CD4-positive, alpha-beta T cell treated with Interleukin-21 for 1 hour (primary cell): ENCODE results near the gene TTC31.
A peak's percentile ranks its signal among the peaks of the same experiment; 100 is the strongest.

Experiments used
- DNase-seq: peaks from one replicate; pipeline ENCODE4 v3.0.0-alpha.2; 2020

The TTC31 gene

DNA sequence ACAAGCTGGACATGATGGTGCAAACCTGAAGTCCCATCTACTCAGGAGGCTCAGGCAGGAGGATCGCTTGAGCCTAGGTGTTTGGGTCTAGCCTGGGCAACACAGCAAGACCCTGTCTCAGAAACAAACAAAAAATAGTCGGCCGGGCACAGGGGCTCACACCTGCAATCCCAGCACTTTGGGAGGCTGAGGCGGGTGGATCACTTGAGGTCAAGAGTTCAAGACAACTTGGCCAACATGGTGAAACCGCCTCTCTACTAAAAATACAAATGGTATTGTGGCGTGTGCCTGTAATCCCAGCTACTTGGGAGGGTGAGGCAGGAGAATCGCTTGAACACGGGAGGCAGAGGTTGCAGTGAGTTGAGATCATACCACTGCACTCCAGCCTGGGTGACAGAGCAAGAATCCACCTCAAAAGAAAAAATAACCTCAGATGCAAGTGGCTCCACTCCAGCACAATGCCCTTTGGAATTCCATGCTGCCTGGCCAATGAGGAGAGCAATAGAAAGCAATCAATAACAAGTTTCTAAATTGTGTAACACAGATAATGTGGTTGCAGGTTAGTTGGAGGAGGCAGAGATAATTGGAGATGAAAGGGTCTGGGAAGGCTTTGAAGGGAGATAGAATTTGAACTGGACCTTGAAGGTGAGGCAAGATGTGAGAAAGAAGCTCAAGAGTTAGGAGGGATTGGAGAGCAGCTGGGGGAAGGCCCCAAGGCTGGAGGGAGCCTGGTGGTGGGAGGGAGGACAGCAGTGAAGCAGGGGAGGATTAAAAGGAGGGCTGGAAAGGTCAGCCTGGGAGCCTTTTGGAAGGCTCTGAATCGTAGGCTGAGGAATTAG, 6.0 kb downstream of the TTC31 start:
- DNase-seq: no peak

DNA sequence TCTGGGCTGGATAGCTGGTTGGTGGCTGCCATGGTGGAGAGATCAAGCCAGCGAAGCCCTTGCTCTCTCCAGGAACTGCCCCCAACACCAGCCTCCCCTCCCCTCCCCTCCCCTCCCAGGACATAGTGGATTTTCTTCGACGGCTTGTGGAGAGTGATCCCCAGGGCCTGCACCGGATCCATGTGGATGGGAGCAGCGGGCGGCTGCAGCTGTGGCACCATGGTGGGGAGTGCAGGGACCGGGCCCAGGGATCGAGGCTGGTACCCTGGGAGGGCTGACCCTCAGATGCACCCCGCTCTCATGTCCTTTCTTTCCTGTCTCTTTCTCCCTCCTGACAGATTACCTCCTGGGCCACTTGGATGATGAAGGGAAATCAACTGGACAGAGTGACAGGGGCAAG, 7.0 kb downstream of the TTC31 start:
- DNase-seq: no peak

DNA sequence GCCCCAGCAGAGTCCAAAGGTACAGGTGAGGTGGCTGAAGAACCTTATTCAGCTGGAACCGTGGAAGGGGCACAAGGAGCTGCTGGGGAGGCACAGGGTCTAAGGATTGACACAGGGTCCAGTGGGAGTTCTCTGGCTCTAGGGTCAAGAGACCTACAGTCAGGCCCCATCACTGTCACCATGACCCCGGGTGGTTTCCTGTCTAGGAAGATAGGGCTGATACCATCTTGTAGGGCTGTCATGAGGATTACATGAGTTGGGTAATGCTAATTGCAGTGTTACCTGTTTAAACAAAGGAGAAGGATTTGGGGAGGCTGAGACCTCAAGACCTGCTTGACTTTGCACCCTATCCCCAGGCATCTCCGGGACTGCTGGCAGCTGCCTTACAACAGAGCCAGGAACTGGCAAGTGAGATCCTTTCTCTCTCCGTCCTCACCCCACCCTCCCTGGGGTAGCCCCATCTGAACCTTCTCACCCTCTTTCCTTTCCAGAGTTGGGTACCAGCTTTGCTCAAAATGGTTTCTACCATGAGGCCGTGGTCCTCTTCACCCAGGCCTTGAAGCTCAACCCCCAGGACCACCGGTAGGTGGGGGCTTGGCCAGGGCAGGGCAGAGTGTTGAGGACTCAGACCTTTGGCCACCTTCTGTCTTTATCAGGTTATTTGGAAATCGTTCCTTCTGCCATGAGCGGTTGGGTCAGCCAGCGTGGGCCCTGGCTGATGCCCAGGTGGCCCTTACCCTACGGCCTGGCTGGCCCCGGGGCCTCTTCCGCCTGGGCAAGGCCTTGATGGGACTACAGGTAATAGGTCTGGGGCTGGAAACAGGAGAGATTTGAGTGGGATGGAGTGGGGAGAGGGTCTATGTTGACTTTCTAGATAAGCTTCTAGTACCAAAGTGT, 9.0 kb downstream of the TTC31 start:
- DNase-seq: no peak

DNA sequence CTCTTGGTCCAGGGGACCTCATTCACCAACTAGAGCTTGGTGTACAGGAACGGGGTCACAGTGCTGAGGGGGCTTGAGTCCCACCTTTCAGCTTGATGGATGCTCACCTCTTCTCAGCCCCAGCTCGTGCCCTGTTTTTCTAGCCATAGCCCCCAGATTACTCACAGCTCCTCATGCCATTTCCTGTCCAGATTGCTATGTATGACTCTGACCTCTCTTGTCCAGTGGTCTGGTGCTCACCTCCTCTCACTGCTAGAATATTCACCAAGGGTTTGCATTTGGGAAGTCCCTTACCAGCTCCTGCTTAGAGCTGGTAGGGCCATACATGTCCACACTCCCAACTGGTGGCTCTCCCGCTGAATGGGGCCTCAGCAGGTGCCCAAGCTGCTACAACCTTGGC, 10.7 kb downstream of the TTC31 start:
- DNase-seq: no peak

DNA sequence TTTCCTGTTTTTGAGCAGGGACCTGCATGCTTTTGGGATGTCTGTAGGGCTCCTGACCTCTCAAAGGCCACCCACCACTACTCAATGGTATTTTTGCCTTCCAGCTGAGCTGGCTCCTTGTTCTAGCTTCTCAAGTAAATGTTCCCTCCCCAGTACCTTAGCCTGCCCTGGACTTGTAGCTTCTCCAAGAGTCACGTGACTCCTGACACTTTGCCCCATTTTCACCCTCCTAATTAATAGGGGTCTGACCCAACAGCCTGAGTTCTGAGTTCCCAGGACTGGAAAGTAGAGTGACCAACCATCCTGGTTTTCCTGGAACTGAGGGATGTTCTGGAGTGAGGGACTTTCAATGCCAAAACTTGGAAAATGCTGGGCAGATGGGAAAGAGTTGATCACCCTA, 12.6 kb downstream of the TTC31 start:
- no peak for DNase-seq

DNA sequence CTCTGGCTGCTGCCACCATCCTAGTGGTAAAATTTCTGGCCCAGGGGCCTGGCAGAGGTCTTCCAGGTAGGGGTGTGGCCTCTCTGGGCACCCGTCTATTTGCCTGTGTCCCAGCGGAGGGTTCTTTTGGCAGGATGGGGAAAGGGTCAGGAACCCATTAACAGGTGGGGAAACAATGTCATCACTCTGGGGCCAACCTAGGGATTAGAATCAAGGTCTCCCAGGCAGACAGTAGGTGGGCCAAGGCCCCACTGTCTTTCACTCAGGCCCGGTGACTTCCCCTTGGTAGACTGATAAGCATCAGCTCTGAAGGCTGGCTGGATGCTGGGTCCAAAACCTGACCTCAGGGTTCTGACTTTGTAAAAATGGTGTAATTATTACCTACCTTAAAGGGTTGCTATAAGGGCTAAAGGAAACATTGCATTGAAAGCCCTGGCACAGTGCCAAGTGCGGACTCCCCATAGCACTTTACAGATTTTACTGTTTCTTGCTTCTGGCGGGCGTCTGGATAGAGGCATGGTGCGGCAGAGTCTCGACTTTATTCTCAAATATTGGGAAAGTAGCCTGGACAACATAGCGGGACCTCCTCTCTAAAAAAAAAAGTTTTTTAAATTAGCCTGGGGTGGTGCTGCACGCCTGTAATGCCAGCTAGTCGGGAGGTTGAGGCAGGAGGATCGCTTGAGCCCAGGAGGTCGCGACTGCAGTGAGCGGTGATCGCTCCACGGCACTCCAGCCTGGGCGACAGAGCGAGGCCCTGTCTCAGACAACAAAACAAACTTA, 14.3 kb downstream of the TTC31 start:
- DNase-seq: no peak

DNA sequence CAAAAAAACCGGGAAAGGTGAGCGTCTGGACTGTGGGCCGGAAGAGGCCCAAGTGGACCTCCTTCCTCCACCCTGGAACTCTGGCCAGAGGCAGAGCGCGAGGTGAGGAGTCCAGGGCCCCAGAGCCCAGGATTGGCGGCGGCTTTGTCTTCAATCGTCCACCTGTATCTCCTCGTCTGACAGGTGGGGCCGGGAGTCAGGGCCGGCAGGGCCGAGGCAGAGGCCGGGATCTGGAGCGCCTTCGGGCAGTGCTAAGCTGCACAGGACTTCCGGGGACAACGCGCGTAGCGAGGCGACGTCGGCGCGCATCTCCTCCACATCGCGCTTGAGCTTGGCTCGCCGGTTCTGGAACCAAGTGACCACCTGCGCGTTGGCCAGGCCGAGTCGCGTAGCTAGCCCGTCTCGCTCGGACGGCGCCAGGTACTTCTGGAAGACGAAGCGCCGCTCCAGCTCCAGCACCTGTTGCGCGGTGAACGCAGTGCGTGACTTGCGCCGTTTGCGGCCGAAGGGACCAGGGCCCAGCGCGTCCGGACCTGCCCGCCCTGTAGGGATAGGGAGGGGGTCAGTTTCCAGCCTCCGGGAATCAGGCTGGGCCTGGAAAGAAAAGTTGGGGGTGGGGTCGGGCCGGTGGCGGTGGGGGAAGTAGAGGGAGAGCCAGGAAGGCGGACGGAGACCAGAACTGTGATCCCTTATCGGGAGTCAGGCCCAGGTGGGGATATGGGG, 15.1 kb downstream of the TTC31 start:
- DNase-seq: peak; percentile 27

DNA sequence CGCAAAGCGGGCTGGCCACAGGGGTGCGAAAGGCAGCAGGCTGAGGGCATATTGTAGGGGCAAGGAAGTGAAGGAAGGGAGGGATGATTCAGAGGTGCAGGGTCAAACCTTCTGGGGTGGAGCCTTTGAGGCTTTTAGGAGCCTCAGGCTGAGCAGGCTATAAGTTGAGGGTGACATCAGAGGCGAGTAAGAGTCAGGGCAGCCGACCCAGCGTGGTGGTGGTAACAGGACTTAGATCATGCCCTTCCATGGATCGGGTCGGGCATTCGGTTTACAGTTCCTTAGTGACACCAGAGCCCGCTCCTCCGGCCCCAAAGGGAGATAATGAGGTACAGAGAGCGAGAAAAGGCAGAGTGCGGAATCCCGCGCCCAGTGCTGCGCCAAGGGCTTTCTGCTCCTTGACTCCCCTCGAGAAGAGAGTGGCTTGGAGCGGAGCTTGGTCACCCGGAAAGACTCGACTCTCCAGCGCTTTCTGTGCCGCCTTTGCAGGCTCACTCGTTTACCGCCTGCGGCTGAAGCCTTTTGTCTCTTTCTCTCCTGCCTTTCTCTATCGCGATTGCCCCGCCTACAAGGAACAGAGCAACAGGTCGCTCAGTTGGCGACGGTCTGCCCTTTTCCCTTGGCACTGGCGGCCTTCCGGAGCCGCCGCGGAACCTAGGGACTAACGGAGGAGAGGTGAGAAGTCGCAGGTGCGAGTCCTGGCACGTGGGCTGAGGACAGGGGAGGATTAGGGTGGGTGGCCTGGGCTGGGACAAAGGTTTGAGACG, 15.8 kb downstream of the TTC31 start:
- no peak for DNase-seq

DNA sequence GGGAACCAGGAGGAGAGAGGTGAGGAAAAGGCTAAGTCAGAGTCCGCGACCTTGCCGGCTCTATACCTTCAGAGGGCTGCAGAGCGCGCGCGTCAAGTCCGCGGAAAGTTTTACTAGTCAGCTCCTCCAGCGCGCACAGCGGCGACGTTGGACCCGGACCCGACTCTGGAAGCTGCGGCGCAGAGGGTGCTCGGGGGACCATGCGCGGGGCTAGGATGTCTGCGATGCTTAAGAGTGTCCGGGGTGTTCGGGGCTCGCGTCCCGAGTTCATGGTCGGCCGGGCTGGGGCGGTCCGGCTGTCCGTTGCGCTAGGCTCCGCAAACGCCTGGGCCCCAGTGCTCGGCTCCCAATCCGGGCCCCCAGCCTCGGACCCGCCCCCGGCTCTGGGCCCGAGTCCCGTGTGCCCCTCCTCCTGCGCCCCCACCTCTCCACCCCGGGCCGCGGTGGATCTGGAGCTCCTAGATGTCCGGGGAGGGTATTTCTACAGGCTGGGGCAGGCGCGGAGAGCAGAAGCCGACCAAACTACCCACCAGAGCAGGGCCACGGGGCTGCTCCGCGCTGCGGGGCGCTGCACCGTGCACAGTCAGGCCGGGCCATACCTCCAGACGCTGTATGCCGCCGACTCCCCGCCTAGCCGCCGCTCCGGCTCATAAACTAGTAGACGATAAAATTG, 16.5 kb downstream of the TTC31 start, which contains the start of gene LBX2:
LBX2 (minus strand) TSS at position 337 of the 673 bp plus-strand sequence; CDS start at position 271, 66 bp downstream.
- no peak for DNase-seq

DNA sequence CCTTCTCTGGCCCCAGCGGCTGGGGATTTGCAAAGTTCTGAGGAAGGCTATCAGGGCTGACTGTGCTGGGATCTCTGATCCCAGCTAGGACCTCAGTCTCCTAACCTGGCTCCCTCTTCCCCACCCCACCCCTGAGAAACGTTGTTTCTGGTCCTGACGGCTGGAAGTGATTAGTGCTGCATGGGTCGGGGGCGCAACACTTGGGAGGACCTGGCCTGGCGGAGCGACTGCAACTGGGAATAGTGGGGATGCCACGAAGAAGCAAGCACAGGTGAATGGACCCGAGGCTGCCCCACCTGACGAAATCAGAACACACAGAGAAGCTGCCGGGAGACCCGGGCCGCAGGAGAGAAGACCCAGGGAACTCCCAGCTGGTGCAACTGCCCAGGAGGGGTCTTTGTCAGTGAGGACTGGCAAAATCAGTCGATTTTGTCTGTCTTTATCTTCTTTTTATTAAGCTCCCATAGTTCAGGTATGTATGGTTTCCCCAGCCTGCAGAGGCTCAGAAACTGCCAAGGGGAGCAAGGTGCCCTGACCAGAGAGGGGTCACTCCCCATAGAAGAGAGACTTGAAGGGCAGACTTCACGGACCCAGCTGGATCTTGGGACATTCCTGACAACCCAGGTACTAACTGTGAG, 17.2 kb downstream of the TTC31 start:
- no peak for DNase-seq

DNA sequence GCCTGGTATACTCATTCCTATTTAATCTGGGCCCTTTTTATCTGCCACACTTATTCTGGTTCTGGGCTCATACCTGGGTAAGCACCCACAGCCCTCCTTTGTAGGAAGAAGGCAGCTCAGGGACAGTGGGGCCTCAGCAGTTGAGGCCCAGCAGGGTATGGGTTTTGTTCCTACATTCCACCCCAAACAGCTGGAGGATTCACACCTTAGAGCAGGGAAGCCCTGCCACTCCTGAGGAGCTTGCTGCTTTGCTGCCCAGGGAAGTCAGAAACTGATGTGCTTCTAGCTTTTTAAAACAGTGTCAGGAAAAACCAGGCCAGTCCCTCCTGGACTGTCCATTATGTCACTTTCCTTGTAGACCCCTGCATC, 17.7 kb downstream of the TTC31 start:
- DNase-seq: no peak

DNA sequence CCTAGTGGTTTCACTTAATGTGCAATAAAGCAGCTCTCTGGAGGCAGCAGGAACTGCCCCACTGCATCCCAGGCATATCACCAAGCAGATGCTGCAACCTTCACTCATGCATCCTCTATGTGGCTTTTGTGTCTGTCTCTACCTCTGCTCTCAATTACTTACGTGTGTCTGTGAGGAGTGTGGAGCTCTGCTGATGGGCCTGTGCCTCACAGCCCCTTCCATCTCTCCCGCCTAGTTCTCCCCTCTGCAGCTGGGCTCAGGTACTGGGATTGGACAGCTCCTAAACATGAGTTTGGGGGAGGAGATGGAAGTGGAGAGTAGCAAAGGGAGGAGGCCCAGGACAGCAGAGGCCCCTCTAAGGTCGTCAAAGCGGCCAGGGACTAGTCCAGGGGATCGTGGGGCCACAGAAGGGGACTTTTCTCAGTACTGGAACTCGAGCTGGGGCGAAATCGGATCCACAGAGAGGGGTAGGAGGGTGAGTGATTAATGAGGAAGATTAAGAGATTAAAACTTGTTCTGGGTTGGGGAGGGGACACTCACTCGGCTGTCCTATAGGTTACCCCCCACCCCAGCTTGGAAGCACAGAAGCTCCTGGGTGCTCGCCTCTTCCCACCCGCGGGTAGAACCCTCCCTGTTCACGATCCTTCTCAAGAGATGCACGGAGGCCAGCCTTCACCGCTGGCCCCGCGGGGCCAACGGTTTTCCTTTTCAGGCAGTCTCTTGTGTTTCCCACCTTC, 18.6 kb downstream of the TTC31 start:
- DNase-seq: no peak

DNA sequence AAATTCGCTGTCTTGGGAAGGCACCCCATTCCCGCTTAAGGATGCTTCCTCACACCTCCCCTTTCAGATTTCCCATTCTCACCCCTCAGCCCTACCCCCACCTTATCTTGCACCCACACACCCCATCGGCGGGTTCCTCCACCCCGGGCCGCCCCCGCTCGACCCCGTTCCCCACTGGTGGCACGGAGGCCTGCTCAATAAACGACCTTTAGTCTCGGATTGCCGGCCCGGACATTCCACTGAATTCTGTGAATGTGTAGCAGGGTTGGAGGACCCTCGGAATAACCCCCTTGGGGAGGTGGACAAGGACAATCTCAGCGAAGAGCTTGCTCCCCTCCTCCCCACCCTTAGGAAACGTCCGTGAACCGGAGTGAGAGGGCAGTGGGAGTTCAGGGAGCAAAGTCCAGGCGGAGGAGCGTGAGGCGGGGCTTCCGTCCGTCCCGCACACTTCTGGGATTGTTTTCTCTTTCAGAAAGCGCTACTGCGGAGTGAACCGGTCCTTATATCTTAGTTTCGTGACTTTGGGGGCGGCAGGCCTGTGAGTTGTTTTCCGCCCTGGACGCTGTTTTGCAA, 19.4 kb downstream of the TTC31 start:
- no peak for DNase-seq

DNA sequence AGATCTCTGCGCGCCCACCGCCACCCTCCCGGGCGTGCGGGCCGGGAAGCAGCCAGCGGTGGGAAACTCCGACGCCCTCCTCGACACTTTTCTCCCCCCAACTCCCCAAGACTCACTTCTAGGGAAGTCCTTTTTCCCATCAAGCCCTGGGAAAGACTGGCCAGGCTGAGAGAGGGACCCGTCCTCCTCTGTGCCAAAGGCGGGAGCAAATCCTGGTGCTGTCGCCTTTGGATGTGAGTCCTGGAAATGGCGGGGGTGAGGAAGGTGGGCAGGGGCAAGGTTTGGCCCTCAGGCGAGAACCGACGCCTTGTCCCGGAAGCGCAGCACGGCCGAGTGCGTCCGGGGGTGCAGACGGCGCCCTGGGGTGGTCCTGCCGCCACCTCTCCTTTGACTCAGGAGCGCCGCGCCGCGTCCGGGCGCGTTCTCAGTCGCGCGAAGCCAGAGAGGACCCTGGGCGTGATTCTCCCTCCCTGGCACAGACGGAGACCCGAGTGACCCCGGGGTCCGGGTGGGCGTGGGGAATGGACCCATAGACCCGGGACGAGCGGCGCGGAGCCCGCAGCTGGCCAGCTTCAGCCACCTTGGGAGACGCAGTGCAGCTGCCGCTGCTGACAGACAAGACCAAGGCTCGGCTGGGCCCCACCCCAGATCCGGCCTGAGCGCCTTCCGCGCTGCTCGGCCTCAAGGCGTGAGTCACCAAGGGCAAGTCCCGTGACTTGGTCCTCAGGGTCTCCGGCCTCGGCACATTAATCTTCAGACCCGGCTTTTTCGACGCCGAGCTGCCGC, 20.0 kb downstream of the TTC31 start:
- peak; percentile 46 for DNase-seq

DNA sequence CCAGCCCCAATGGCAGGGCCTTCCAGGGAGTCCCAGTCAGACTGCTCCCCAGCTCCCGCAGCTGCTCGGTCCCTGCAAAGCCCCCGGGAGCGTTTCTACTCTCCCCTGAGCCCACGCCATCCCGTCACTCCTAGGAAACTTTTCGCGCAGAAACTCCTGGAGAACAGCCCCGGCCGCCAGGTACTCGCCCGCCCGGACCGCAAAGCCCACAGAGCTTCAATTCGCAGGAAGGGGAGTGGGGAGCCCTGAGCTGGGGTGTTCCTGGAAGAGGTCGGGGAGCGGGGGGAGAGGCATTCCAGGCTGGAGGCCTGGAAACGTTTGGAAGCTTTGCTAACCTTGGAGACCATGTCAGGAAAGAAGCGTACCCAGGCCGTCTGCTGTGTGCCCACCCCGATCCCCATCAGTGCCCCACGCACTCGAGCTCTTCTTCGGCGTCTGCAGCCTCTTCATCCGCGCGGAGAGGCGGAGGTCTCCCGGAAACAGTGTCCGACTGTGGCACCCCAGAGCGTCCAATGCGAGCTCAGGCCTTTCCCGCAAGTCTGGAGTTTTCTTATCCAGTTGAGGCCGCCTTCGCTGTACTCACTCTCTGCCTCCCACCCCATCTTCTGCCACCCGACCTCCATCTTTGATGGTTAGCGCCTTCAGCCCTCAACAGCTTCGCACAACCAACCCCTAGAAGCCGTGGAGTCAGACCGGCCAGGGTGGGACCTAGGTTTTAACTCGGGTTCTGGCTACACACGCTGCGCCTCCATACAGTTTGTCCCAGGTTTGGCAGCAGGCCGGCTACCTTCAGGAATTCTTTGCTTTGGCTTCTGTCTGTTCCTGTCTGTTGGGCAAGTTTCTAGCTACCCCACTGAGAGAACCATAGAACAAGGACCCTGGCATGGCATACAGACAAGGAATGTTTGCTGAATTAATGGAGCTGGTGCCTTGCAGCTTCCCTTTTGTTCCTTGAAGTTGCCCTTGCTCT, 20.9 kb downstream of the TTC31 start:
- no peak for DNase-seq

DNA sequence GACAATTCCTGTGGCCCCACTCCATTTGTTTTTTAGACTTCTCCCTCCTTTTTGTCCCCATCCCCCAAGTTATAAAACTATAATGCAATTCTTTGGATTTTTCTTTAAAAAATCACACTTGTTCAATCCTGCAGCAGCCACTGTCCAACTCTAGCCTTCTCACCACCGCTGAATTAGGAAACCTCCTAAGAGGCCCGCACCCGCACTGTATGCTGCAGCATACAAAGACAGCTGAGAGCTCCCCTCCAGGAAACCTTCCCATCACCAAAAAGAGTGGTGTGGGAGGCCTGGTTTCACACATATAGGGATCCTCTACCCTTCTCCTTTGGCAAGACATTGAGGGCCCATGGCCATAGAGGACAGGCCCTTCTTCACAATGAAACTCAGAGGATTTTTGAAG, 21.7 kb downstream of the TTC31 start:
- DNase-seq: no peak
